NCI-H524 (cell line): Measurements from ENCODE around the gene ALDH8A1.
"Not testable (repeated sequence)": the region's sequence is repeated elsewhere in the genome, so short reads cannot be mapped to it uniquely, and the experiment has no call there.

Experiments
- DNase-seq, 2 experiments: peaks; one replicate each; lab custom pipeline; 2025; lab: John Stamatoyannopoulos, UW

ALDH8A1 gene

DNA sequence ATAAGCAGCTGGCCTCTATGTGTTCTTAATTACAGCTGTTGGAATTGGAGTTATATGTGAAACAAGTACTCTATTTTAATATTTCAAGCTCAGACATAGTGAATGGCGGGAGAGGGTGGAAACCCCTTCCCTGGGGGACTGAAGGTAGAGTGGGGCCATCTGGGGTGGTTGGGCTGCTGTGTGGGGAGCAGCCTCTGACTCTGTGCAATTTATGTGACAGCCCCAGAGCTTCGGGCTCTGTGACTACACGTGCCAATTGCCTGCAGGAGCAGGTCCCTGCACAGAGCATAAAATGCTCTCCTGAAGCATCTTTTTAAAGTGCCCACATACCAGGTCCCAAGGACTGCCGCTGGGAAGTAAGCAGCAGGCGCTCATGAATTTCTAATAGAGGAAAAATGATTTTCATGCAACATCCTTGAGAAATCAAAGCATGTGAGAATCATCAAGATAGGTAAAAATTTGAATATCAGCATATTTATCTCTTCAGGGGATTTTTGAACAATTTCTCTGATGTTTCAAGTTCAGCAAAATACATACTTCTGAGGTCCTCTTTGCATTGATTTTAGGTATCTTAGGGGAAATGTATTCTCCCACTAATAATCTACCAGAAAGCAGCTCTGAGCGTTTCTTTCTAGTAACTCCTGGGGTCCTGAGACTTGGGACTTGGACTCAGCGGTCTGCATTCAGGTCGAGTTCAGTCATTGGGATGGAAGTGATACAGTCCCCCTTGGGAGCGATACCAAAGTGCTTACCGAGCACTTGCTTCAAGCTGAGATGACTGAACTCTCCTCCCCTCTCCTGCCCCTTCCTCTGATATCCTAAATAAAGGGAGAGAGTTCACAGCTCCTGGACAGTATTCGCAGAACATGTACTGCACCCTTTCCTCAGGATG, 40.0 kb downstream of the ALDH8A1 start:
- peak in 1 of 2 experiments; percentile 55 for DNase-seq

DNA sequence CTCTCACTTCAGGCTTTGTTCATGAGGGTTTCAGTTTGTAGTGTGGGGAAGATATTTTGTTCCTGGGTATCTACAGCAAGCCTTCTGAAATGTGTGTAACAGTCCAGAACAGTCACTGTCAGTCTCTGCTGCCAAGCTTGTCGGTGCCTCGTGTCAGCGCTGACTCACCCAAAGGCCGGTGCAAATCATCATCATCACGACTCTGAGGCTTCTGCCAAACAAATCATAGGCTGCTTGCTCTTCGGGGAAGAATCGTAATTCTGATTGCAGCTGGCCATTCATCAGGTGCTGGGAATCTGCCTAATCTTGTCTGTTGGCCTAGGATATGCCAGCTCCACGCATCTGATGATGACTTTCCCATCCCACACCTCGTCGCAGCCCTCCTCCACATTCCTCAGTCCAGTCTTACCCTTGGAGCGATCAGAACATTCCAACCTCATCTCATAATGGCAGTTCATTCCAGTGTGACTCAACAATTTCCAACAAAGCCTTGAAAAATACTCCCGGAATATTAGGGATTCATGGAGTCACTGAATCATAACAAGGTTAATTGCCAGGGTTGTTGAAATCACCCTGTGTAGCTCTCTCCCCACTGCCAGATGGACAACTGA, 40.9 kb downstream of the ALDH8A1 start:
- no peak for DNase-seq

DNA sequence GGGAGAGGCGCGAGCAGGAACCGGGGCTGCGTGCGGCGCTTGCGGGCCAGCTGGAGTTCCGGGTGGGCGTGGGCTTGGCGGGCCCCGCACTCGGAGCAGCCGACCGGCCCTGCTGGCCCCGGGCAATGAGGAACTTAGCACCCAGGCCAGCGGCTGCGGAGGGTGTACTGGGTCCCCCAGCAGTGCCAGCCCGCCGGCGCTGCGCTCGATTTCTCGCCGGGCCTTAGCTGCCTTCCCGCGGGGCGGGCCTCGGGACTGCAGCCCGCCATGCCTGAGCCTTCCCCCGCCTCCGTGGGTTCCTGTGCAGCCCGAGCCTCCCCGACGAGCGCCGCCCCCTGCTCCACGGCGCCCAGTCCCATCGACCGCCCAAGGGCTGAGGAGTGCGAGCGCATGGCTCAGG, 45.2 kb downstream of the ALDH8A1 start:
- not testable (repeated sequence) for DNase-seq

DNA sequence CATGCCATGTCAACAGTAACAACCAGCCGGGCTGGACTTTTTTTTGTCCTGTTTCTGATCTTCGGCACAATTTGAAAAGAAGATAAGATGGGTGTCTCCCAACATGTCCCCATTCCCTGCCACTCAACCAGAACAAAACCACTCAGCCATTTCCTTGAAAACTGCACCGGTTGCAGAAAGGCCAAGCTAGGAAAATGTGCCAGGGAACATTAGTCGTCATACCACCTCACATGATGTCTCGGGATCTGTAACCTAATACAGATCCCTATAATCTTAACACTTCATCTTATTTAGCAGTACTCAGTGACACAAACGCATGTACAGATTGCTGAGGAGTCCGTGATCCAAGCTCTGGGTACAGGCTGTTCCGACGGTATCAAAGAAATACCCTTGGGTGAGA, 46.5 kb downstream of the ALDH8A1 start:
- peak in 1 of 2 experiments; percentile 36 for DNase-seq

DNA sequence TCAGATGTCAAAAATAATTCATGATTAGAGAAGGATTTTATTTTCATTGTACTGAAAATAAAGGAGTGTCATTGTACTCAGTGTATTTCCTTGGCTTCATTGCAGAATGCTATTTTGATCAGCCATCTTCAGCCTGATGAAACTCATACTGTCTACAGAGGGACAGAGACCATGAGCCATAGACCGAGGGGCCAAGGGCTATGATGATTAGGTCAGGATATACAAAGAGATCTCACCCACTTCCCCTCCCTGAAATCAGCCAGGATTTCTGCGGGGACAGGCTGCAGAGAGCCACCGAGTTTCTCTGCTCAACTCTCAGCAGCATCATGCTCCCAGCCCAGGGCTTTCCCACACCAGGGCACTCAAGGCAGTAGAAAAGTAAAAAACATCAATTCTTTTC, 47.0 kb downstream of the ALDH8A1 start:
- DNase-seq = no peak

DNA sequence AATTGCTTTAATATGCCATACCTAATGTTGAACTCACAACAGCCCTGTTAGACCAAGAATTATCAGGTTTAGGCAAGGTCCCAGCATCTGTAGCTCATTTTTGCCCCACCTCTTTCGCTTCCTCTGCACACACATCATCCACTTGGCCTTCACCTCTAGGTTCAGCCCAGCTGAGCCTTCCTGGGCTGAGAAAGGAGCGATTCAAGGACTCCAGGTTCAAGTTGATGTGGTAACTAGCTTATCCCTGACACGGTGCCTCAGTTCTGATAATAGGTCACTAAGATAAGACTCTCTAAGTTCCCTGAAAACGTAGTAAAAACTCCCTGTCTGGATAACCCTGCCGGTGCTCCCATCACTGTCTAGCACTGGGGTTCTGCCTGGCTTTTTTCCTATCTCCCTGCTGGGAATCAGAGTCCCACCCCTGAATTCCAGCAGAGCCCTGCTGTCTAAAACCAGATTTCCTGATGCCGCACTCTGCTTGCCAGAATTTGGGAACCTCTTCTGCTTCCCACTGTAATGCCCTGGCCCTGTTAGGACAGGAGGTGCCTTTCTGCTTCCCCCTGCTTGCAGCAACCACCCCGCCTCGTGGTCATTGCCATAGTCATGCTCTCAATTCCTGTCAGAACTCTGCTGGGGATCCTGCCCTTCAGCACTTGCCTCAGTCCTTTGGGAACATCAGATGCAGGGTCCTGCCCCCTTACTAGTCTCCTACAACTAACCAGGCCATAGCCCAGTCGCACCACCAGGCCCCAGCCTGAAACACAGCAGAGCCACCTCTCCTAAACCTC, 47.6 kb downstream of the ALDH8A1 start:
- no peak for DNase-seq

DNA sequence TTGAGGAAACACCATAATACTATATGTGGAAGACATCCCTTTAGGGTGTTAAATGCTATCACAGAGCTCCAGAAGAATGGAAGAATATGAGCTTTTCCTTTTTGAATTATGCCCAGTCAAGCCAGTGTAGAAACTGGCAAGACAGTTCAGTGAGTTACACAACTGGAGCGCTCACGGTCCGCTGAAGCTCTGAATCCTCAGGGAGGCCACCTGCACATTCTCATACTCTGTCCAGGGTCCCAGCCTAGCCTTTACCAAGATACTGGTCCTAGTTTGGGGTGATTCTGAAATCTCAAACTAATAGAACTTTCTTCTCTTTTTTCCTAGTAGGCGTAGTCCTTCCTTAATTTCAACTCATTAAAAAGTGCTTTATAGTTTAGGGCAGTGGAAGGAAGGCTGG, 51.3 kb downstream of the ALDH8A1 start:
- DNase-seq = no peak

DNA sequence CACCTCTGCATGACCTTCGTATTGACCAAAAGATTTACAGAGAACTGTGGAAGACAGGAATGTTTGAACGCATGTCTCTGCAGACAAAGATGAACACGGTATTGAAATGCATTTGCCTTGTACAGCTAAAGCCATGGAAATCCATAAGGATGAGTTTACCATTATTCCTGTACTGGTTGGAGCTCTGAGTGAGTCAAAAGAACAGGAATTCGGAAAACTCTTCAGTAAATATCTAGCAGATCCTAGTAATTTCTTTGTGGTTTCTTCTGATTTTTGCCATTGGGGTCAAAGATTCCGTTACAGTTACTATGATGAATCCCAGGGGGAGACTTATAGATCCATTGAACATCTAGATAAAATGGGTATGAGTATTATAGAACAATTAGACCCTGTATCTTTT, 51.7 kb downstream of the ALDH8A1 start:
- DNase-seq = not testable (repeated sequence)

DNA sequence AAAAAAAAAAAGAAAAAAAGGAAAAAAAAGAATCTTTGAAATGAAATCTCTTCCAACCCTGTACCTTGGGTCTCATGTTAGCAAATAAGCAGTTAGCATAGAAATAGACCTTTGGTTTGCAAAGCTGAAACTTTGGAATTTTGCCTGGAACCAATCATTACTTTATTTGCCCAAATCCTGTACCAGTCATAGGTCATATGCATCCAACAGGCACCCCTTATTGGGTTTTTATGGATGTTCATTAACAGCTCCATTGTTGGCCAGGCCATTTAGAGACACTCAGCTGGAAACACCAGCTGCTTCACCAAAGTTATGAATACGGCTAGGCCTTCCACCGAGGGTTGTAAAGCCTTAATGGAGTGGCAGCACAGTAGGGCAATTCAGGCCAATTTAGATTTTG, 53.0 kb downstream of the ALDH8A1 start:
- no peak for DNase-seq

DNA sequence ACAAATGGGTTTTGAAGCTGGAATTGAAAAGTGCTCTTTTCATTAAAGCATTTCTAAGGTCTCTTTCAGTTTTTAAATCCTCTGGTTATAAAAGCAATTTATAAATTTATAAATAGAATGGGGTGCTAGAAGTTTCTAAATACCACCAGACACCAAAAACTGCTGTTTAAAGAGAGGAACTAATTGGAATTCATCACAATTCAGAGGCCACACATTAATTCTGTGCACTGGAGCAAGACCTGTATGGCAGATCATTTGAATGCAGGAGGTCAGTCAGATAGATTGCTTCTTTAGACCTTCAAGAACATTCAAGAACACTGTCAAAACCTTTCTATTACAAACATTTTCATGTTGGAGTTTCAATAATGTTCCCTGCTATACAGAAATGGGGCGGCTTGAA, 55.1 kb downstream of the ALDH8A1 start:
- no peak for DNase-seq

DNA sequence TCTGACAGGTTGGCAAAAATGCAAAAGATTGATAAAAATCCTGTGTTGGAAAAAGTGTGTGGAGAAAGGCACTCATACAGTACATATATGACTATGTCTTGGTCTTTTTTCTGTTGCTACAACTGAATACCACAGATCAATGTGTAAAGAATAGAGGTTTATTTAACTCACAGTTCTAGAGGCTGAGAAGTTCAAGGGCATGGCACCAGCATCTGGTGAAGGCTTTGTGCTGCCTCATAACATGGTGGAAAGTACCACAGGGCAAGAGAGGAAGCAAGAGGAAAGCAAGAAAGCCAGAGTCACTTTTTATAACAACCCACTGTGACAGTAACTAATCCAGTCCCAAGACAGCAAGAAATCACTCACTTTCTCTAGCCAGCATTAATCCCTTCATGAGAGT, 57.5 kb downstream of the ALDH8A1 start:
- DNase-seq = peak; percentile 36 to 77

DNA sequence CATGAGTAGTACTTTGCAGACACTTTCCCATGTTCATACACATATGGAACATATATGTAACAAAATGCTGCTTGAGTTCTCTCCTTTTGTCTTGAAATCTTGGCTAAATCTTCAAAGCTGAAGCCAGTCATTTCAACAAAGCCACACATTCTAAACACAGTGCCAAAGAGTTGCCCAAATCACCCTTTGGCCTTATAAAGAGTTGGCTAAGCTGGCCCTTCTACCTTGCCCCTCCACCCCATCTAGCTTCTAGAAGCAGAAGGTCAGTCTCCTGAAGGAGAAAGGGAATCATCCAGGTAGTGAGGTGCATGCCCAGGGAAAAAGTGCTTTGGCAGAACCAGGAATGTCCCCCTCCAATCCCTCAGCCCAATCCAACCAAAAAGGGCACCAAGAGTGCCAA, 58.3 kb downstream of the ALDH8A1 start:
- DNase-seq = no peak

DNA sequence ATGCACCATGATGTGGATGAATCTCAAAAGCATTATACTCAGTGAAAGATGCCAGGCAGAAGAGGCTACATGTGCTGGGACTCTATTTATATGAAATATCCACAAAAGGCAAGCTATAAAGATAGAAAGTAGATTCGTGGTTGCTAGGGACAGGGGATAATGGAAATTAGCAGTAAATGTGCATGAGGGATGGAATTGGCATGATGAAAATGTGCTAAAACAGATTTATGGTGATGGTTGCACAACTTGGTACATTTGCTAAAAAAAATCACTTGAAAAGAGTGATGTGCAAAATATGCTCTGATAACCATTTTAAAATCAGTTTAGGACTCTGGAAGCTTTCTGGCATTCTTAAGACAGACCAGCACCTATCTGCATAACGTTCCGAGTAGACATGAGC, 61.6 kb downstream of the ALDH8A1 start:
- DNase-seq = no peak

DNA sequence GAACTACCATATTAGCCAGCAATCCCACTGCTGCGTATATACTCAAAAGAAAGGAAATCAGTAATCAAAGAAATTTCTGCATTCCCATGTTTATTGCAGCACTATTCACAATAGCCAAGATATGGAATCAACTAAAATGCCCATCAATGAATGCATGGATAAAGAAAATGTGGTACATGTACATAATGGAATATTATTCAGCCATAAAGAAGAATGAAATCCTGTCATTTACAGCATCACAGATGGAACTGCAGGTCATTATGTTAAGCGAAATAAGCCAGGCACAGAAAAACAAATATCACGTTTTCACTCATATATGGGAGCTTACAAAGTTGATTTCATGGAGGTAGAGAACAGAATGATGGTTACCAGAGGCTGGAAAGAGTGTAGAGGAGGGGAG, 65.1 kb downstream of the ALDH8A1 start:
- no peak for DNase-seq

DNA sequence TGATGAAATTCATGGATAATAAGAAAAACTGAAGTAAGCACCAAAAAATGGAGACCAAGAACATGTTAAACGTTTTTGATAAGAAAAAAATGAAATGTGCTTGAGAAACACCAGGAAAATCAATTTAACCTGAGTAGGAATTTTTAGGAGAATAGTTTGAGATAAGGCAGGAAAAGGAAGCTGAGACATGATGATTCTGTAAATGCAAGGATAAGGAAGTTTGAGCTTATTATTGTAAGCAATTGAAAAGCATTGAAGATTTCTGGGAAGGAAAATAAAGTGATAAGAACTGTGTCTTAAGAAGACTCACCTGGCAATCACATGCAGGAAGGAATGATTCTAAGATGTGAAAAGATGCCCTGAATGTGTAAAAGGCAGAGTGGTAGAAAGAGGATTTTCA, 66.6 kb downstream of the ALDH8A1 start:
- no peak for DNase-seq

DNA sequence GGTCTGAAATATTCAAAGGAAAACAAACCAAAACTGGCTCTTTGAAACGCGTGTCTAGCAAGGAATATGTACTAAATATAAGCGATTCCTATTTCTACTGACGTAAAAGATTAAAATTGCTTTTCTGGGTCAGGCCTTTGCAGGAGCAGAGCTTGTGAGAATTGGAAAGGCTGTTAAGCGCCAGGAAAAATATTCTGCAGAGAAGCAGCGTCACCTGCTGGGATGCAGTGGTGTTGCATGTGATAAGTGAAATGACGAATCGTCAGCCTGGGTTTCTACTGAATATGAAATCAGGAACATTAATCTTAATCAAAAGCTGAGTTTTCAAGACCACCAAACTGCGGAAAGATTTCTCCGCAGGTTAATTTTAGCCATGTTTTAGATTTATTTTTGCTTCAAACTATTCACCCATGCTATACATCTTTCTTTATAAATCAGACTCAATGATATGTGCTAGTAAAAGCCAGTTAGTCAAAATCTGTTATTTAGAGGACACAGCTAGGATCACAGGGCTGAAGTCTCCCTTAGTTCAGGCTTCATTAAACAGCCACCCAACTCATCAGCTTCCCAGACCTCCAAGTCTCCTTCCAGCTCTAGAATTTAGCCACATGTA, 67.4 kb downstream of the ALDH8A1 start:
- peak in 1 of 2 experiments; percentile 17 for DNase-seq

DNA sequence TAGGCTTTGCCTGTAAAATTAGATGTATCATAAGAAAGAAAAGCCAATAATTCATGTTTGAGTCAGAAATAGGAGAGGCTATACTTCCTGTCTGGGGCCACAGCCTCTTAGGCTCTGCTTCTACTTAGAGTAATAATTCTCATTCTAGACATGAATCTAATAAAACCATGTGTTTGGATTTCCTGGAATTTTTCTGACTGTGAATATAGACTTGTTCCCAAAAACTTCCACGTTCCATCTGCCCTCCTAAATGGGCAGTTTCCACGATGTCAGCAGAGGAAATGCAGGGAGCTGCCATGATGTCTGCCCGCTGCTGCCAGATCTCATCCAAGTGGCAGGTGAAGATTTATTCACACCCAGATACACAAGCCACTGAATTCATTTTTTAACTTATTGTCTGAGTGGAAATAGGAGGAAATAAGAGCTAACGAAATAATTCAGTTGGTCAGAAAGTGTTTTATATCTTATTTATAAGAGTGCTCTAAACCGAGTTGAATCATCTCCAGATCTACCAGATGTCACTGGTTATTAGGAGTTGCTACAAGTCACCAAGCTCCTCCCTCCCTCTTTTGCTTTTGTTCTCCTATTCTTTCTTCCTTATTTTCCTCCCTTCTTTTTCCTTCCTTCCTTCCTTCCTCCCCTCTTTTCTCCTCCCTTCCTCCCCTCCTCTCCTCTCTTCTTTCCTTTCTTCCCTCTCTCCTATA, 69.3 kb downstream of the ALDH8A1 start:
- DNase-seq = no peak

DNA sequence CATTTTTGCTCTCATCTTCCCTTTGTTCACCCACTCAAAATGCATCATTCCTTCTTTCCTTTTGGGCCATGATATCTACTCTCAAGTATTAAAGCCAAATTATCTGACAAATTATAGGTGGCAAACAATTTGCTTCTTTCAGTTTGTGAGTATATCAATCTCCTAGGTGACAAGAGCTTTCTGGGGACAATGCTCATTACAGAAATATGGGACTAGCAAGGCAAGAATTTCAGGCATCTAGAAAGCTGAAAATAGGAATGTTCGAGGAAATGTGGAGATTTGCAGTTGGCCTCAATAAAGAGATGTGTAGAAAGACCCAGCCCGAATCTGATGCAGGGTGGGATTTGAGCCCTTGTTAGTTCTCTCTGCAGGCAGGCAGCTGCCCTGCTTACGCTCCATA, 71.8 kb downstream of the ALDH8A1 start:
- no peak for DNase-seq

DNA sequence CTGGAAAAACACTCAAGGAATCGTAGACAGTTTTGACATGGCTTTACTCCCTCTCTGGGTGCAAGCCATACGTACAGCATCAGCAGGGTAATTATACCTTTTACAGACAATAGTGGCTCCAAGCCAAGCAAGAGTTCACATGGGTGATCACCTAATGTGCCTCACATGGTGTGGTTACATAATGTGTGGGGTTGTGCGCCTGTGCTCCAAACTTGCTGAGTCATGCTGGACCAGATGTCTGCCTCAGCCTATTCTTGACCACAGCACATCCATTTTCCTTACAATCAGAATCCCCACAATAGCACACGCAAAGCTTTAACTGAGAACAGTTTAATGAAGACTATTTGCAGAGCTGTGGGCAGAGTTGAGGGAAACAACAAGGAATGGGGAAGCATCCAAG, 74.5 kb downstream of the ALDH8A1 start:
- DNase-seq = no peak

DNA sequence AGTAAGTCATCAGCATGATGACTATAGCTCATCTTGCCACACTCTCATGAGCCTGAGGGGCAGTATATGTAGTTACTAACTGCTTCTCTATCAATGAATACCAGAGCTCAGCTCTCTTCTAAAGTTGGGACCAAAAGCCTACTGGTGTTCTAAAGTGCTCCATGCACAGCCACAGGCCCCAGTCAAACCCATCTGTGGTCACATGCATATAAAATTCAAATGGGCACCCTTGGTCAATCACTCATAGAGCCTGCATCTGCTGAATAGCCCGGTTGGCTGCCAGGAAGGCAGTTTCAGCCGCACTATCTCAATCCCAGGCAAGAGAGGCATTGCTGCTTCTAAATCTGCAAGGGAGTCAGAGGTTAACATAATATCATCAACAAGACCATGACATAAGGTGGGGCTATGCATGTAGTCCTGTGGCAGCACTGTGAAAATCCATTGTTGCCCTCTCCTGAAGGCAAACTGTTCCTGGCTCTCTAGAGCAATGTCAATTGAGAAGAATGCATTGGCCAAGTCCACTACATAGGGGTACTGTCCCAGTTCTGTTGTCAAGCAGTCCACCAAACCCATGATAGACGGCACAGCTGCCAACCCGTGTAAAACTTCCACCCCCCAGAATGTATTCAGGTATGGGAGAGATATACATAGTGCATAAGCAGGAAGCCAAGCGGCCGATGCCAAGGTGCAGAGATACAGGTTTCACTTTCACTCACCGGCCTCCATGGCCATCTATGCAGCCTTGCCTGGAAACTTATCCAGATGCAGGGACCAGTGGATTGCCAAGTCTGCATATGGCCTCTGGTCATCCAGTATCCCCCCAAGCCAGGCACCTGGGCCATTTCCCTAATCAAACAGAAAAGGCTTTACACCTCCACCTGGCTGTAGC, 76.2 kb downstream of the ALDH8A1 start:
- no peak for DNase-seq
